SK-N-SH treated with all-trans-retinoic acid at 6 μM for 48 hours (cell line): ENCODE data around the gene SMTNL1.

ENCODE experiments used
- ATAC-seq: fragments of 200-7000 bp; cut with Tn5 transposase; 3 replicates; pipeline ENCODE4 v1.9.1; 2020; ENCODE audit warnings: mild to moderate bottlenecking, moderate library complexity
- ARNTL ChIP-seq: fragments of 450-650 bp; formaldehyde crosslinking; IDR thresholded peaks from 2 replicates; pipeline ENCODE4 v1.5.0; 2020; ENCODE audit warnings: low read depth, mild to moderate bottlenecking, moderate library complexity, borderline replicate concordance
- BACH2 ChIP-seq: fragments of 250-450 bp; sonication (Bioruptor Pico); IDR thresholded peaks from 2 replicates; pipeline ENCODE4 v1.9.0; 2021; ENCODE audit warnings: mild to moderate bottlenecking, borderline replicate concordance
- CREB5 ChIP-seq: fragments of 250-450 bp; sonication (Bioruptor Pico); IDR thresholded peaks from 2 replicates; pipeline ENCODE4 v1.5.1; 2020; ENCODE audit warnings: low read depth, mild to moderate bottlenecking, moderate library complexity
- CSDC2 ChIP-seq: fragments of 250-450 bp; sonication (Bioruptor Pico); IDR thresholded peaks from 2 replicates; pipeline ENCODE4 v1.5.0; 2020; ENCODE audit warnings: mild to moderate bottlenecking, moderate library complexity
- ESRRG ChIP-seq: fragments of 250-450 bp; sonication (Bioruptor Pico); IDR thresholded peaks from 2 replicates; pipeline ENCODE4 v1.6.1; 2021; ENCODE audit warnings: mild to moderate bottlenecking
- GLIS3 ChIP-seq: fragments of 250-450 bp; sonication (Bioruptor Pico); IDR thresholded peaks from 2 replicates; pipeline ENCODE4 v1.5.0; 2020; ENCODE audit warnings: mild to moderate bottlenecking, moderate library complexity
- ISL1 ChIP-seq: fragments of 250-450 bp; sonication (Bioruptor Pico); IDR thresholded peaks from 2 replicates; pipeline ENCODE4 v2.1.2; 2022; ENCODE audit warnings: mild to moderate bottlenecking, moderate library complexity
- OSR1 ChIP-seq: fragments of 250-450 bp; sonication (Bioruptor Pico); IDR thresholded peaks from 2 replicates; pipeline ENCODE4 v1.8.0; 2022; ENCODE audit warnings: moderate library complexity, mild to moderate bottlenecking, inconsistent platforms
- PATZ1 ChIP-seq: fragments of 250-450 bp; sonication (Bioruptor Pico); IDR thresholded peaks from 2 replicates; pipeline ENCODE4 v1.8.0; 2020; ENCODE audit warnings: mild to moderate bottlenecking, moderate library complexity, borderline replicate concordance
- POU6F1 ChIP-seq: fragments of 250-450 bp; sonication (Bioruptor Pico); IDR thresholded peaks from 2 replicates; pipeline ENCODE4 v1.8.0; 2021; ENCODE audit warnings: low read depth, mild to moderate bottlenecking, moderate library complexity, borderline replicate concordance
- PPARA ChIP-seq: fragments of 250-450 bp; sonication (Bioruptor Pico); IDR thresholded peaks from 2 replicates; pipeline ENCODE4 v1.5.0; 2020; ENCODE audit warnings: mild to moderate bottlenecking, borderline replicate concordance
- SNAI2 ChIP-seq: fragments of 250-450 bp; sonication (Bioruptor Pico); IDR thresholded peaks from 2 replicates; pipeline ENCODE4 v1.5.0; 2020; ENCODE audit warnings: mild to moderate bottlenecking, moderate library complexity
- TCF4 ChIP-seq: fragments of 250-450 bp; sonication (Bioruptor Pico); IDR thresholded peaks from 2 replicates; pipeline ENCODE4 v1.8.0; 2021; ENCODE audit warnings: mild to moderate bottlenecking, moderate library complexity, borderline replicate concordance
- ZC3H10 ChIP-seq: fragments of 250-450 bp; sonication (Bioruptor Pico); IDR thresholded peaks from 2 replicates; pipeline ENCODE4 v1.5.1; 2021; ENCODE audit warnings: mild to moderate bottlenecking, moderate library complexity
- ZFP3 ChIP-seq: fragments of 250-450 bp; sonication (Bioruptor Pico); IDR thresholded peaks from 2 replicates; pipeline ENCODE4 v1.5.0; 2020; ENCODE audit warnings: mild to moderate bottlenecking, moderate library complexity
- ZFP30 ChIP-seq: fragments of 450-650 bp; formaldehyde crosslinking; IDR thresholded peaks from 2 replicates; pipeline ENCODE4 v1.5.0; 2022; ENCODE audit warnings: mild to moderate bottlenecking, moderate library complexity
- ZNF565 ChIP-seq: fragments of 450-650 bp; formaldehyde crosslinking; conservative IDR thresholded peaks from 2 replicates; pipeline ENCODE4 v1.5.0; 2020; ENCODE audit warnings: low read depth, mild to moderate bottlenecking, moderate library complexity
- ZNF70 ChIP-seq: fragments of 450-650 bp; formaldehyde crosslinking; IDR thresholded peaks from 2 replicates; pipeline ENCODE4 v1.5.0; 2020; ENCODE audit warnings: mild to moderate bottlenecking, moderate library complexity
- ZNF8 ChIP-seq: fragments of 450-650 bp; formaldehyde crosslinking; IDR thresholded peaks from 2 replicates; pipeline ENCODE4 v1.5.0; 2020; ENCODE audit warnings: mild to moderate bottlenecking, moderate library complexity
- TF ChIP-seq, protein P1 (sequence below): fragments of 250-450 bp; sonication (Bioruptor Pico); IDR thresholded peaks from 2 replicates; pipeline ENCODE4 v1.5.0; 2020; ENCODE audit warnings: mild to moderate bottlenecking, moderate library complexity
- TF ChIP-seq, protein P2 (sequence below): fragments of 250-450 bp; sonication (Bioruptor Pico); IDR thresholded peaks from 2 replicates; pipeline ENCODE4 v1.5.1; 2021; ENCODE audit warnings: mild to moderate bottlenecking, moderate library complexity

The SMTNL1 gene

DNA sequence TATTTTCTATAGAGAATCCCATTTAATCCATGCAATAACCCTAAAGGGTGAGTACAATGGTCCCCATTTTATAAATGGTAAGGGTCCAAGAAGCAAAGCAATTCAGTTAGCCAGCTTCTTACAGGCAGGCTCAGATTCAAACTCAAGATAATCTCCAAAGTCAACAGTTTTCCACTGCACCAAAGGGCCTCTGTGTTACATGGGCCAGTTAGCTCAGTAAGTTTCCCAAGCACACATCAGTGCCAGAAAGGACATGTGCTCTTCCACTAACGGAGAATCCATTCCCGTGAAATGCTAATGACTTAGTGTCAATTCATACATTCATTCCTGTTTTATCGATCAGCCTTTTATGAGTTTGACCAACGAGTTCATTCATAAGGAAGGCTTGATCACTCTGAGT lies 32.9 kb upstream of the SMTNL1 start:
- TF ChIP-seq ZNF565 (CRISPR knock-in tag) (no peak), CSDC2 (CRISPR knock-in tag) (no peak), OSR1 (CRISPR knock-in tag) (no peak), ZFP3 (CRISPR knock-in tag) (no peak), ESRRG (CRISPR knock-in tag) (no peak), PPARA (CRISPR knock-in tag) (no peak), ZC3H10 (CRISPR knock-in tag) (no peak), POU6F1 (CRISPR knock-in tag) (no peak), SNAI2 (CRISPR knock-in tag) (no peak), CREB5 (no peak), ZNF8 (no peak), ARNTL (CRISPR knock-in tag) (no peak), ZNF70 (CRISPR knock-in tag) (no peak), ISL1 (CRISPR knock-in tag) (no peak), ZFP30 (CRISPR knock-in tag) (no peak), PATZ1 (no peak), BACH2 (CRISPR knock-in tag) (no peak), TCF4 (no peak)
- TF ChIP-seq, protein P1, sequence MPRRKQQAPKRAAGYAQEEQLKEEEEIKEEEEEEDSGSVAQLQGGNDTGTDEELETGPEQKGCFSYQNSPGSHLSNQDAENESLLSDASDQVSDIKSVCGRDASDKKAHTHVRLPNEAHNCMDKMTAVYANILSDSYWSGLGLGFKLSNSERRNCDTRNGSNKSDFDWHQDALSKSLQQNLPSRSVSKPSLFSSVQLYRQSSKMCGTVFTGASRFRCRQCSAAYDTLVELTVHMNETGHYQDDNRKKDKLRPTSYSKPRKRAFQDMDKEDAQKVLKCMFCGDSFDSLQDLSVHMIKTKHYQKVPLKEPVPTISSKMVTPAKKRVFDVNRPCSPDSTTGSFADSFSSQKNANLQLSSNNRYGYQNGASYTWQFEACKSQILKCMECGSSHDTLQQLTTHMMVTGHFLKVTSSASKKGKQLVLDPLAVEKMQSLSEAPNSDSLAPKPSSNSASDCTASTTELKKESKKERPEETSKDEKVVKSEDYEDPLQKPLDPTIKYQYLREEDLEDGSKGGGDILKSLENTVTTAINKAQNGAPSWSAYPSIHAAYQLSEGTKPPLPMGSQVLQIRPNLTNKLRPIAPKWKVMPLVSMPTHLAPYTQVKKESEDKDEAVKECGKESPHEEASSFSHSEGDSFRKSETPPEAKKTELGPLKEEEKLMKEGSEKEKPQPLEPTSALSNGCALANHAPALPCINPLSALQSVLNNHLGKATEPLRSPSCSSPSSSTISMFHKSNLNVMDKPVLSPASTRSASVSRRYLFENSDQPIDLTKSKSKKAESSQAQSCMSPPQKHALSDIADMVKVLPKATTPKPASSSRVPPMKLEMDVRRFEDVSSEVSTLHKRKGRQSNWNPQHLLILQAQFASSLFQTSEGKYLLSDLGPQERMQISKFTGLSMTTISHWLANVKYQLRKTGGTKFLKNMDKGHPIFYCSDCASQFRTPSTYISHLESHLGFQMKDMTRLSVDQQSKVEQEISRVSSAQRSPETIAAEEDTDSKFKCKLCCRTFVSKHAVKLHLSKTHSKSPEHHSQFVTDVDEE, result no peak
- ATAC-seq, result no peak

GRCh38 chr11:57506522-57506921 lies 30.9 kb upstream of the SMTNL1 start:
- no peak for TF ChIP-seq TCF4
- TF ChIP-seq PPARA (CRISPR knock-in tag), result no peak
- TF ChIP-seq, protein P2, sequence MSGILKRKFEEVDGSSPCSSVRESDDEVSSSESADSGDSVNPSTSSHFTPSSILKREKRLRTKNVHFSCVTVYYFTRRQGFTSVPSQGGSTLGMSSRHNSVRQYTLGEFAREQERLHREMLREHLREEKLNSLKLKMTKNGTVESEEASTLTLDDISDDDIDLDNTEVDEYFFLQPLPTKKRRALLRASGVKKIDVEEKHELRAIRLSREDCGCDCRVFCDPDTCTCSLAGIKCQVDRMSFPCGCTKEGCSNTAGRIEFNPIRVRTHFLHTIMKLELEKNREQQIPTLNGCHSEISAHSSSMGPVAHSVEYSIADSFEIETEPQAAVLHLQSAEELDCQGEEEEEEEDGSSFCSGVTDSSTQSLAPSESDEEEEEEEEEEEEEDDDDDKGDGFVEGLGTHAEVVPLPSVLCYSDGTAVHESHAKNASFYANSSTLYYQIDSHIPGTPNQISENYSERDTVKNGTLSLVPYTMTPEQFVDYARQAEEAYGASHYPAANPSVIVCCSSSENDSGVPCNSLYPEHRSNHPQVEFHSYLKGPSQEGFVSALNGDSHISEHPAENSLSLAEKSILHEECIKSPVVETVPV (CRISPR knock-in tag), result no peak
- TF ChIP-seq ZFP30 (CRISPR knock-in tag), result no peak
- TF ChIP-seq OSR1 (CRISPR knock-in tag), result no peak
- ATAC-seq, result no peak

DNA sequence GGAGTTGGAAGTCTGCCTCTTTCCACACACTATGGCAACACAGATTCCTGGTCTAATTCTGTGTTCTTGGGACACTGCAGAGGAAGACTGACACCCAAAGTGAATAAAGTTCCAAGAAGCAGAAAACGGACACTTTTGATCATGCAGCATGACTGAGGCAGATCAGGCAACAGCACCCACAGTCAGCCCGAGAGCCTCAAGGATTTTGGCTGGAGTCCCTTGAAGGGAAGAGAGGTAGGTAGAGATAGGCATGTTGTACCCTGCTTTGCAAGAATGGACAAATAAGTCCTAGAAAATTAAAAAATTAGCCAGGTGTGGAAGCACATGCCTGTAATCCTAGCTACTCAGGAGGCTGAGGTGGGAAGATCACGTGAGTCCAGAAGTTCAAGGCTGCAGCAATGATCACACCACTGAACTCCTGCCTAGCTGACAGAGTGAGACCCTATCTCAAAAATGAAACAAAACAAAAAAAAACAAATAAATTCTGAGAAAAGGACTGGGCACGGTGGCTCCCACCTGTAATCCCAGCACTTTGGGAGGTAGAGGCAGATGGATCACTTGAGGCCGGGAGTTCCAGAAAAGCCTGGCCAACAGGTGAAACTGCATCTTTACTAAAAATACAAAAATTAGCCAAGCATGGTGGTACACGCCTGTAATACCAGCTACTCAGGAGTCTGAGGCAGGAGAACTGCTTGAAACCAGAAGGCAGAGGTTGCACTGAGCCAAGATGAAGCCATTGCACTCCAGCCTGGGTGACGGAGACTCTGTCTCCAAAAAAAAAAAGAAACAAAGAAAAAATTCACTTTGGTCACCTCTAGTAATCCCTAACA lies 28.8 kb upstream of the SMTNL1 start:
- no peak for ATAC-seq
- TF ChIP-seq ZFP30 (CRISPR knock-in tag), result no peak
- no peak for TF ChIP-seq CSDC2 (CRISPR knock-in tag)
- TF ChIP-seq GLIS3 (CRISPR knock-in tag), result no peak
- TF ChIP-seq PPARA (CRISPR knock-in tag), result no peak
- TF ChIP-seq TCF4, result no peak
